Coronary artery (tissue), 2 donors: ENCODE results near the gene SLC17A8.

Source experiments
- DNase-seq: peaks from one replicate; pipeline ENCODE4 v3.0.0-alpha.2; 2017; ENCODE audit warnings: low spot score
- H3K27ac ChIP-seq, 2 donors: fragments of 200-600 bp; sonication (generic); one replicate each; pipeline ENCODE4 v1.5.1; 2016 to 2019
- H3K4me3 ChIP-seq: fragments of 200-600 bp; sonication (generic); 2 replicates; pipeline ENCODE4 v1.5.1; 2016; ENCODE audit warnings: mild to moderate bottlenecking, moderate library complexity
- TF ChIP-seq, protein P1 (sequence below): fragments of 200-600 bp; sonication (generic); IDR thresholded peaks from one replicate; pipeline ENCODE4 v1.5.1; 2019; ENCODE audit warnings: antibody characterized with exemption

Gene SLC17A8

GRCh38 chr12:100383586-100384558 is 27.0 kb downstream of the SLC17A8 start:
- DNase-seq, result no peak
- H3K27ac ChIP-seq, result no peak overlapping the region
- TF ChIP-seq, protein P1, sequence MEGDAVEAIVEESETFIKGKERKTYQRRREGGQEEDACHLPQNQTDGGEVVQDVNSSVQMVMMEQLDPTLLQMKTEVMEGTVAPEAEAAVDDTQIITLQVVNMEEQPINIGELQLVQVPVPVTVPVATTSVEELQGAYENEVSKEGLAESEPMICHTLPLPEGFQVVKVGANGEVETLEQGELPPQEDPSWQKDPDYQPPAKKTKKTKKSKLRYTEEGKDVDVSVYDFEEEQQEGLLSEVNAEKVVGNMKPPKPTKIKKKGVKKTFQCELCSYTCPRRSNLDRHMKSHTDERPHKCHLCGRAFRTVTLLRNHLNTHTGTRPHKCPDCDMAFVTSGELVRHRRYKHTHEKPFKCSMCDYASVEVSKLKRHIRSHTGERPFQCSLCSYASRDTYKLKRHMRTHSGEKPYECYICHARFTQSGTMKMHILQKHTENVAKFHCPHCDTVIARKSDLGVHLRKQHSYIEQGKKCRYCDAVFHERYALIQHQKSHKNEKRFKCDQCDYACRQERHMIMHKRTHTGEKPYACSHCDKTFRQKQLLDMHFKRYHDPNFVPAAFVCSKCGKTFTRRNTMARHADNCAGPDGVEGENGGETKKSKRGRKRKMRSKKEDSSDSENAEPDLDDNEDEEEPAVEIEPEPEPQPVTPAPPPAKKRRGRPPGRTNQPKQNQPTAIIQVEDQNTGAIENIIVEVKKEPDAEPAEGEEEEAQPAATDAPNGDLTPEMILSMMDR, result no peak

DNA sequence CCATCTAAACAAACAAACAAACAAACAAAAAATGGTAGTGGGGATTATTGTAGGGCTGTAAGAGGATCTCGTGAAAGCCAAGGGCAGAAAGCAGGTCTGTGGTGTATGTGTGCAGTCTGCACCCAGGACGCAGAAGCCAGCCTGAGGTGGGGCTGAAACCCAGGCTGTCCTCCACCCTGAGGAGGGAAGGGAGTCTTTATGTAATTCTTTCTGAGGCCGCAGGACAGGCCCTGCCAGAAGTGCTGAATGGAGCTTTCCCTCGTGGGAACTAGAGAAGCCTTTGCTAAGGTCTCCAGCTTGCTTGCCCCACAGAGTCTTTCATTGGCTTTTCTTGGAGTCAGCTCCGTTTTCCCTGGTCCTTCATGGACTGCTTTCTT is 27.7 kb downstream of the SLC17A8 start:
- DNase-seq, result no peak
- TF ChIP-seq, protein P1, result no peak
- Histone ChIP-seq H3K27ac (no peak overlapping the region), H3K4me3 (no peak overlapping the region)

More at GRCh38 chr12:100383586-100384558, 27.0 kb downstream of the SLC17A8 start:
- no peak overlapping the region for H3K4me3 ChIP-seq

GRCh38 chr12:100388382-100388781 is 31.5 kb downstream of the SLC17A8 start:
- DNase-seq, result no peak
- H3K27ac ChIP-seq, result no peak overlapping the region
- no peak overlapping the region for H3K4me3 ChIP-seq
- TF ChIP-seq, protein P1, result no peak

- no peak for DNase-seq
- Histone ChIP-seq H3K27ac (no peak overlapping the region), H3K4me3 (no peak overlapping the region)
- TF ChIP-seq, protein P1, result no peak
These were observed 35.0 kb downstream of the SLC17A8 start for GRCh38 chr12:100391856-100392255.

DNA sequence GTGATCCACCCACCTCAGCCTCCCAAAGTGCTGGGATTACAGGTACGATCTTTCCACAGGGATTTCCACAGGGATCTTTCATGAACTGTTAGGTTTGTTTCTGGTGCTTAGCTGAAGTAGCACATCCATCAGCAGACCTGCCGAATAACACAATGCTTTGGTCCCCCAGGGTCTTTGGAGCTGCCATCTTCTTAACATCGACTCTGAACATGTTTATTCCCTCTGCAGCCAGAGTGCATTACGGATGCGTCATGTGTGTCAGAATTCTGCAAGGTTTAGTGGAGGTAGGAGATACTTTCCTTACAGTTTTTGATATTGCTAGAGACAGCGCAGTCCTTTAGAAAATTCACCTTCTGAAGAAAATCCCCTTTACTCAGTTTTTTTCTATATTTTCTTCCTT is 36.3 kb downstream of the SLC17A8 start:
- H3K27ac ChIP-seq, result no peak overlapping the region
- no peak for DNase-seq
- H3K4me3 ChIP-seq, result no peak overlapping the region
- TF ChIP-seq, protein P1, result no peak

DNA sequence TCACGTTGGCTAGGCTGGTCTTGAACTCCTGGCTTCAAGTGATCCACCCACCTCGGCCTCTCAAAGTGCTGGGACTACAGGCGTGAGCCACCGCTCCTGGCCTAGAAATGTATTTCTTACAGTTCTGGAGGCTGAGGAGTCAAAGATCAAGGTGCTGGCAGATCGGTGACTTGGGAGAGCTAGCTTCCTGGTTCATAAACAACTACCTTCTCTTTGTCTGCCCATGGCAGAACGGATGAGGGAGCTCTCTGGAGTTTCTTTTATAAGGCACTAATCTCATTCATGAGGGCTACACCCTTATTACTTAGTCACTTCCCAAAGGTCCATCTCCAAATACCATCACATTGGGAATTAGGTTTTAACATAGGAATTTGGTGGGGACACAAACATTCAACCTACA is 38.9 kb downstream of the SLC17A8 start:
- Histone ChIP-seq H3K27ac (no peak overlapping the region), H3K4me3 (no peak overlapping the region)
- TF ChIP-seq, protein P1, result no peak
- DNase-seq, result no peak

DNA sequence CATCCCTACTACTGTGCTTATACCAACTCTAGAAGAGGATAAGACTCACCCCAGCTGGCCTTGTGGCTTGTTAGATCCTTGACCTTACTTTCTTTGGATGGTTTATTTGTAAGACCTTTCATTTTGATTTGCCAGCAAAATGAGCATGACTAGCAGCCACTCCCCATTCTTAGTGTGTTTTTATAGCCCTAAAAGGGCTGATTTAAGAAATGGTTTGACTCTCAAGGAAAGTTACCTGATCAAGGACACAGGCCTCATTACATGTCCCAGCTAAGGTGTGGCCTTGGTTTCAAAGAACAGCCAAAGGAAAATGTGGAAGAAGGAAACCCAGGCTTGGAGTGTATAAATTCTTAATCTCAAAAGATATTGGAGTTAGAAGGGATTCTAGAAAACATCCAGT is 41.4 kb downstream of the SLC17A8 start:
- TF ChIP-seq, protein P1, result no peak
- no peak for DNase-seq
- Histone ChIP-seq H3K27ac (no peak overlapping the region), H3K4me3 (no peak overlapping the region)
